Stimulated activated CD8-positive, alpha-beta memory T cell treated with anti-CD3 and anti-CD28 coated beads, Interleukin-12 subunit alpha, Interleukin-12 subunit beta, amount 100 ng/mL, for 4 hours (primary cell): ENCODE measurements around the gene THAP7.
"Not testable (repeated sequence)": the region's sequence is repeated elsewhere in the genome, so short reads cannot be mapped to it uniquely, and the experiment has no call there.

Experiments
- DNase-seq: peaks from one replicate; pipeline ENCODE4 v3.0.0-alpha.2; 2020; ENCODE audit warnings: low read depth

The THAP7 gene

GRCh38 chr22:21012446-21013407 lies 10.8 kb upstream of the THAP7 start:
- DNase-seq, result no peak

- DNase-seq, result no peak
Measured at GRCh38 chr22:21010426-21011113, 8.7 kb upstream of the THAP7 start.

DNA sequence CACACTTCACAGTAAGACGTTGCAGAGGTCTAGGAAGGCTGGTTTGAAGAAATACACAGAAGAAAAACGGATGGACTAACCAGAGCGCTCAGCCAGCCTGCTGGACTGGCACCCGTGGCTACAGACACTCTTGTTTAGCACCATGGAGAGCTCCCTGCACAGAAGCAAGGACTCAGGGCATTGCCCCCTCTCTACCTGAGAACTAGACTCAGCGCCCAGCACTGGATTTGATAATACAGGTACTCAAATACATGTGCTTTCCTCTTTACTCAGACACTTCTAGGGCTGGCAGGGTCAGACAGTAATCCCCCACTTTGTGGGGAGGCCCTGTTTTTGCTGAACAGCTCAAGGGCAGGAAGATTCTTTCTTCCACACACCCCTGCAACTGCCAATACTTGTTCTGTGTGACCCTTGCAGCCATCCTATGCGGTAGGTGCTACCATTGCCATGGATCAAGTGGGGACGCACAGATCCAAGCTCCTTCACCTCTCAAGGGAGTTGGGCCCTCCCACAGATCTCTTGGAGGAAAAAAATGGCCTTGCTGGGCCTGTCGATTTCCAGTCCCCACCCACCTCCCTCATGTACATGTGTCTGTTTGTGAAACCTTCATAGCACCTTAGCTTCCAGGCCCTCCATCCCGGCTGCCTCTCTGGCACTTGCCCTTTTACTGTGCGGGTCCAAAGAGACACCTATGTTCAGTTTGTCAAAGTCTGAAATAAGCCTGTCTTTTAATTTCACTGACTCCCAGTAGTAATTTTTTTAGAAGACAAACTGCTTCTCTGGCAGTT lies 7.9 kb upstream of the THAP7 start:
- no peak for DNase-seq

GRCh38 chr22:21009208-21009607 lies 7.3 kb upstream of the THAP7 start:
- DNase-seq, result not testable (repeated sequence)

GRCh38 chr22:21003782-21004181 lies 1.9 kb upstream of the THAP7 start:
- DNase-seq, result no peak

- DNase-seq, result no peak
Measured at GRCh38 chr22:21000987-21001600, 824 bp downstream of the THAP7 start.

DNA sequence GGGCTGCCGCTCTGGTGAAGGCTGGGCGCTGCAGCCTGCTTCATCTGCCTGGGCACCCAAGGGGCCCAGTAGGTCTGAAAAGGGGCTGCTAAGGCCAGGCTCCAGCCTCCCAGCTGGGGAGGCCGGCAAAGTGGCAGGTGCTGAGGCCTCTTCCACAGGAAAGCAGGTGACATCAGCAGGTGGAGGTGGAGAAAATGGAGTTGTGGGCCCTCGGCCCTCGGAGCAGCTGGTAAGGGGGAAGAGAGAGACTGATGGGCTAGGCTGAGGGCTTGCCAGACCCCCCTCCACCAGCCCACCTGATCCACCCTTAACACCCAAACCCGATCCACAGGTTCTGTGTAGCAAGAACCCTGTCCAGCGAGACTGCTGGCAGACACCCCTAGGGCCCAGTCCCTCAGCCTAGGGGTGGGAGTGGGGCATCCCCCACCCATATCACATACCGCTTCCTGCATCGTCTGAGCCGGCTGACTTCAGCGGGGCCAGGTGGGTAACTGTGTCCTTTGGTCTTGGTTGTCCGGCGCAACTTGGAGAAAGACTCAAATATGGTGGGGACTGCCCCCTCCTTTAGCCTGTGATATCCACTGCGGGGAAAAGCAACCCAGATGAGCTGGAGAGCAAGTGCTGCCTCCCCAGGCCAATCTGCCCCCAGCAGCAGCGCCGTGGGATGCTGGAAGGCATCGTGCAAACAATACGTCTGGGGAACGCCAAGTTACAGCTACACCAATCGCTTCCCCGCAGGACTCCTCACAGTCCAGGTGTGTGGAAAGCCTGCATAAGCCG lies 1.5 kb downstream of the THAP7 start:
- DNase-seq, result no peak

GRCh38 chr22:20999350-21000206 lies 2.3 kb downstream of the THAP7 start:
- no peak for DNase-seq

GRCh38 chr22:20998411-20999336 lies 3.2 kb downstream of the THAP7 start:
- no peak for DNase-seq

GRCh38 chr22:20997536-20998257 lies 4.2 kb downstream of the THAP7 start:
- DNase-seq, result no peak

GRCh38 chr22:20996598-20997535 lies 5.1 kb downstream of the THAP7 start:
- no peak for DNase-seq

DNA sequence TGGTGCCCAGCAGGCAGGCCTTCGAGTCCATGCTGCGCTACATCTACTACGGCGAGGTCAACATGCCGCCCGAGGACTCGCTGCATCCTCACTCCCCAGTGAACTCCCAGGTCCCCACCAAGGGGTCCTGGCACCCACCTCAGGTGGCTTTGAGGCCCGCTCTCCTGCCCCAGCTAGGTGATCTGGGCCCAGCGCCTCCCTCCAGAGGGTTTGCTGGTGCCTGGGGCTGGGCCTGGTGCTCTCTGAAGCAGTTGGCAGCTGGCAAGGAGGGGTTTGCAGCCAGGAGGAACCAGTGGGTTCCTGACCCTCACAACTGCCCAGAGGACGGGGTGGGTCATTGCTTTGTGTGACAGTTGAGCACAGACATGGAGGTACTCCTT lies 5.9 kb downstream of the THAP7 start:
- DNase-seq, result no peak

- DNase-seq, result no peak
Measured at GRCh38 chr22:20995329-20996030, 6.4 kb downstream of the THAP7 start.

DNA sequence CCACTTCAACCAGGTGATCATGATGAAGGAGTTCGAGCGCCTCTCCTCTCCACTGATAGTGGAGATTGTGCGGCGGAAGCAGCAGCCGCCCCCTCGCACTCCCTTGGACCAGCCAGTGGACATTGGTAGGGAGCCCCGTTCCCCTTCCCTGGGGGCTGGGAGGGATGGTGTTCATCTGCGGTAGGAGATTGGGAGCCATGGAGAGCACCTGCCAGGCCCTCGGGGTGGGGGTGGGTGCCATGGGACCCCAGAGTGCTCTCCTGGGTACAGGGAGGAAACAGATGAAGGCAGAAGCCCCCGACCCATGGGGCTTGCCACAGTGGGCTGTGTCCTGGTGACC lies 7.0 kb downstream of the THAP7 start:
- no peak for DNase-seq

DNA sequence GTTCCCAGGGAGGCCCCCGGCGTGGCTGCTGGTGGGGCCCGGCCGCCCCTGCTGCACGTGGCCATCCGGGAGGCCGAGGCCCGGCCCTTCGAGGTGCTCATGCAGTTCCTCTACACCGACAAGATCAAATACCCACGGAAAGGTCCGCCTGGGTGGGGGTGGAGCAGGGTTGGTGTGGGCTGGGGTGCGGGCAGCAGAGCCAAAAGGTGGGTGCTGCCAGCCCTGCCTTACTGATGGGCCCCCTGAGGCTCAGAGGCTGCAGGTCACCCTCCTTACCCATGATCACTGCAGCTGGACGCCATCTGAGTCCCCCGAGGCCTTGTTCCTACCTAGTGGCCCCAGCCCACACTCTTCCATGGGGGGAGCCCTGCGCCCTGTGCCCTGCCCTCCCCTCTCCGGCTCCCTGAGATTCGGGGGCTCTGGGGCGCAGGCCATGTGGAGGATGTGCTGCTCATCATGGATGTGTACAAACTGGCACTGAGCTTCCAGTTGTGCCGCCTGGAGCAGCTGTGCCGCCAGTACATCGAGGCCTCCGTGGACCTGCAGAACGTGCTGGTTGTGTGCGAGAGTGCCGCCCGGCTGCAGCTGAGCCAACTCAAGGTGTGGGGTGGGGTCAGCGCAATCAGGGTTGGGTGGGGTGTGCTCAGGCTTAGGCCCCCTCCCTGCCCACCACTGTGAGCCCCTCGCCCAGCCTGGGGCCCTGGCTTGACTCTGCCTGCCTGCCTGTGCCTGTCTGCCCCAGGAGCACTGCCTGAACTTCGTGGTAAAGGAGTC lies 7.6 kb downstream of the THAP7 start:
- DNase-seq, result no peak
